WI38 (cell line): ENCODE data around the gene MAPT.

Source experiments
- H3K4me3 ChIP-seq: 2 replicates; pipeline ENCODE4 v1.5.1; 2011; ENCODE audit warnings: low read depth, mild to moderate bottlenecking, control low read depth, low read length
- CTCF ChIP-seq: IDR thresholded peaks from 2 replicates; pipeline ENCODE4 v1.5.1; 2012; ENCODE audit warnings: low read depth, mild to moderate bottlenecking, control low read depth, low read length

MAPT gene

GRCh38 chr17:45962221-45962972, 68.0 kb downstream of the MAPT start:
- TF ChIP-seq CTCF, result no peak
- H3K4me3 ChIP-seq, result no peak overlapping the region

- H3K4me3 ChIP-seq, result no peak overlapping the region
- TF ChIP-seq CTCF, result no peak
These were observed 68.9 kb downstream of the MAPT start for GRCh38 chr17:45963283-45963682.

DNA sequence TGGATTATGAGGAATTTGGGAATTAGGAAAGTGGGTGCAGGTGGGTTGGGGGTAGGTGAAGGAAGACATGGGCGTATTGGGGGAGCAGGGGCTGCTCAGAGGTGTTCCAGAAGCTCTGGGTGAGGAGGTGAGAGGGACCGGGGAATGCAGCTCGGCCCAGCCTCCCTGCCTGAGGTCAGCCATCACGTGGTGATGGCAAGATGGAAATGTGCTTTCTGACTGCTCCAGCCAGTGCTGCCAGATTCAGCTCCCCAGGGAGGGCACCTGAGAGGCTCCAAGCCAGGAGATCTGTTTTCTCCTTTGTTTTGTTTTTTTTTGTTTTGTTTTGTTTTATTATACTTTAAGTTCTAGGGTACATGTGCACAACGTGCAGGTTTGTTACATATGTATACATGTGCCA, 69.5 kb downstream of the MAPT start:
- H3K4me3 ChIP-seq, result no peak overlapping the region
- no peak for TF ChIP-seq CTCF

DNA sequence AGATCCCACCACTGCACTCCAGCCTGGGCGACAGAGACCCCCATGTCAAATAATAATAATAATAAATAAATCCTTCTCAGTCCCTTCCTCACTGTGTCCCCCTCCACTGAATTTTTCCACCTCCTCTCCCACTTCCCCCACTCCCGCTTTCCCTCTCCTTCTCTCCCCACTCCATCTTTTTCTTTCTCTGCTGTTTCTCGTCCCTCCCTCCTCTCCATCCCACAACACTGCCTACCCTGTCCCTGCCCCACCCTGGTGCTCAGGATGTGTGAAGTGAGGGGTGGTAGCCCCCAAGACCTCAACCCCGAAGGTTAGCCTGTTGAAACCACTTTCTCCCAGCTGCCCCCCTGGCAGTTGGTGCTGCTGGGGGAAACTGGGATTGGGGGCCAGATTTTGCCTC, 70.3 kb downstream of the MAPT start:
- no peak for TF ChIP-seq CTCF
- H3K4me3 ChIP-seq, result no peak overlapping the region

DNA sequence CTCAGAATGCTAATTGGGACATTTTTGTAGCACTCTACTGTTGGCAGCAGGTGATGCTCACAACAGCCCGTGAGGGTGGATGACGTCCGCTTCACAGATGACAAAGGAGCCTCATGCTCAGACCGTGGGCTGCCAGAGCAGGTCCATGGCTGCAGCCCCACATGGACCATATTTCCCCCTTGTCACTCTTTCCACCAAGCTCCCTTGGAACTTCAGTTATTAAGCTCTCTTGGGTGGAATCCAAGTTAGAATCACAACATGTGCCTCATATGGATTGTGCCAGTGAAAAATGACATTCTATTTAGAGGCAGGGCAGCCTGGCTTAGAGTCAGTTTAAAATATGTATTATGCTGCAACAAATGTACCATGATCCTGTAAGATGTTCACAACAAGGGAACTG, 71.5 kb downstream of the MAPT start:
- no peak overlapping the region for H3K4me3 ChIP-seq
- no peak for TF ChIP-seq CTCF

- no peak overlapping the region for H3K4me3 ChIP-seq
- no peak for TF ChIP-seq CTCF
These were observed 72.4 kb downstream of the MAPT start for GRCh38 chr17:45966606-45967280.

DNA sequence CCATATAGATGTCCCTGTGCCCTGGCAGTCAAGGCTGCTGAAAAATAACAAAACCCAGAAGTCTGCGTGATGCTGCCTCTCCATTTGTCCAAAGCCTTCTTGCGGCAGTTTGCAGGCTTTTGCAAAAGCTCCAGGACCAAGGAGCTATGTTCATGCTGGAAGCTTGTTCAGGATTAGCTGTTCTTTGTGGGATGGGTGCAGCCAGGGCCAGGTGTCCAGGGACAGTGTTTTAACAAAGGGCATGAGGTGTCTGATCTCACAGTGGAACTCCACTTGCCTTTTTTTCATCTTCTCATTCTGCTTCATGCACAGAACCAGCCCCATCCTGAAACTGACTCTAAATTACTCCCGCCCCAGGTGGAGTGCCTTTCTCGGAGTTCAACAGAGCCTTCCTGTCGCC, 73.0 kb downstream of the MAPT start:
- H3K4me3 ChIP-seq, result no peak overlapping the region

More for the DNA sequence above, 73.0 kb downstream of the MAPT start:
- no peak for TF ChIP-seq CTCF
